Muscle of leg (tissue), 11 donors: ENCODE data around the gene DOCK2. TPM values are rescaled to one million over a fixed set of nuclear protein-coding genes. Genes with fewer than 3 reads are reported as not detected.
A peak's percentile ranks its signal among the peaks of the same experiment; 100 is the strongest.

Source experiments
- DNase-seq: peaks from one replicate; pipeline ENCODE4 v3.0.0; 2013
- H3K27ac ChIP-seq: one replicate; pipeline ENCODE4 v1.5.1; 2013; ENCODE audit warnings: mild to moderate bottlenecking, low read length, control low read depth
- H3K27me3 ChIP-seq: one replicate; pipeline ENCODE4 v1.6.1; 2013; ENCODE audit warnings: low read length; ENCODE audit not compliant: control insufficient read depth, insufficient read depth
- H3K36me3 ChIP-seq: one replicate; pipeline ENCODE4 v1.6.1; 2013; ENCODE audit warnings: low read length; ENCODE audit not compliant: control insufficient read depth, insufficient read depth
- H3K4me1 ChIP-seq: one replicate; pipeline ENCODE4 v1.6.1; 2013; ENCODE audit warnings: low read length; ENCODE audit not compliant: control insufficient read depth, insufficient read depth
- H3K4me3 ChIP-seq: one replicate; pipeline ENCODE4 v1.5.1; 2013; ENCODE audit warnings: low read length, control low read depth
- H3K9me3 ChIP-seq: replicated peaks from 2 replicates; pipeline ENCODE4 v1.6.1; 2013; ENCODE audit warnings: low read depth, low read length; ENCODE audit not compliant: control insufficient read depth
- WGBS: methylation state at CpG from one replicate; pipeline ENCODE4 v1.1.5; 2013; ENCODE audit warnings: missing lambda C conversion rate; ENCODE audit not compliant: insufficient coverage; 5-methylcytosine and 5-hydroxymethylcytosine counted together
- polyA plus RNA-seq, 8 donors: library from polyadenylated mRNA; unstranded; fragments of 120-200 nt; gene quantifications; one replicate each; pipeline versions ENCODE4 v1.2.1 to v1.2.3, GENCODE V29; 2013; ENCODE audit warnings: inconsistent platforms in 1 of 8, low replicate concordance in 1 of 8; ENCODE audit not compliant: insufficient read length in 8 of 8, insufficient read depth in 1 of 8
- total RNA-seq: library from RNA; stranded (reverse); fragments of 120-200 nt; gene quantifications from one replicate; pipeline ENCODE4 v1.2.4, GENCODE V29; 2013

The DOCK2 gene
- total and polyA plus RNA-seq, 9 donors = 3.4 to 4.5 (median 3.8) TPM

- DNase-seq = no peak
- Histone ChIP-seq H3K4me3 (no peak overlapping the region), H3K27me3 (peaks cover 2% of the 10 kb centered on the region), H3K9me3 (no peaks in the 10 kb centered on the region), H3K4me1 (peaks cover 3% of the 10 kb centered on the region), H3K36me3 (no peaks in the 10 kb centered on the region), H3K27ac (no peak overlapping the region)
- 100% methylated on average over 4 of the region's 5 CpGs for WGBS
Observed at GRCh38 chr5:169700611-169701010, 63.5 kb downstream of the DOCK2 start.

GRCh38 chr5:169701910-169702451, 64.9 kb downstream of the DOCK2 start:
- Histone ChIP-seq H3K27ac (no peak overlapping the region), H3K4me1 (peaks cover 3% of the 10 kb centered on the region), H3K36me3 (no peaks in the 10 kb centered on the region), H3K27me3 (peaks cover 2% of the 10 kb centered on the region), H3K4me3 (no peak overlapping the region), H3K9me3 (no peaks in the 10 kb centered on the region)
- DNase-seq = peak; percentile 71
- WGBS = 28% methylated on average over 3 of the region's 8 CpGs

- peaks cover 3% of the 10 kb centered on the region for H3K4me1 ChIP-seq
- peak; percentile 64 for DNase-seq
- H3K27me3 ChIP-seq = peaks cover 2% of the 10 kb centered on the region
- H3K9me3 ChIP-seq = no peaks in the 10 kb centered on the region
- no peak overlapping the region for H3K27ac ChIP-seq
- WGBS = 38% methylated on average over 1 of the region's 7 CpGs
- no peaks in the 10 kb centered on the region for H3K36me3 ChIP-seq
- no peak overlapping the region for H3K4me3 ChIP-seq
Observed at GRCh38 chr5:169702693-169703481, 65.8 kb downstream of the DOCK2 start.

- no peak for DNase-seq
- Histone ChIP-seq H3K4me3 (no peak overlapping the region), H3K9me3 (no peaks in the 10 kb centered on the region), H3K27me3 (peaks cover 2% of the 10 kb centered on the region), H3K4me1 (peaks cover 3% of the 10 kb centered on the region), H3K36me3 (no peaks in the 10 kb centered on the region), H3K27ac (no peak overlapping the region)
- 86% methylated on average over 1 of the region's 2 CpGs for WGBS
Observed at GRCh38 chr5:169703813-169704212, 66.7 kb downstream of the DOCK2 start.

GRCh38 chr5:169705322-169705721, 68.2 kb downstream of the DOCK2 start:
- H3K27me3 ChIP-seq = peaks cover 2% of the 10 kb centered on the region
- DNase-seq = no peak
- WGBS = 82% methylated on average over 1 of the region's 2 CpGs
- H3K4me3 ChIP-seq = no peak overlapping the region
- H3K4me1 ChIP-seq = peaks cover 3% of the 10 kb centered on the region
- H3K27ac ChIP-seq = no peak overlapping the region
- no peaks in the 10 kb centered on the region for H3K36me3 ChIP-seq
- no peaks in the 10 kb centered on the region for H3K9me3 ChIP-seq

- Histone ChIP-seq H3K27ac (no peak overlapping the region), H3K4me3 (no peak overlapping the region), H3K9me3 (no peaks in the 10 kb centered on the region), H3K27me3 (peaks cover 2% of the 10 kb centered on the region), H3K36me3 (no peaks in the 10 kb centered on the region), H3K4me1 (peaks cover 3% of the 10 kb centered on the region)
- no CpG with 5 or more reads among the region's 1 CpG for WGBS
- no peak for DNase-seq
Observed at GRCh38 chr5:169706071-169706470, 69.0 kb downstream of the DOCK2 start.

GRCh38 chr5:169706758-169707450, 69.8 kb downstream of the DOCK2 start:
- H3K4me3 ChIP-seq = no peak overlapping the region
- no peak overlapping the region for H3K27ac ChIP-seq
- no peaks in the 10 kb centered on the region for H3K9me3 ChIP-seq
- H3K4me1 ChIP-seq = peaks cover 3% of the 10 kb centered on the region
- no peak for DNase-seq
- no peaks in the 10 kb centered on the region for H3K36me3 ChIP-seq
- WGBS = 71% methylated on average over 6 of the region's 9 CpGs
- peaks cover 2% of the 10 kb centered on the region for H3K27me3 ChIP-seq

- Histone ChIP-seq H3K27me3 (peaks cover 2% of the 10 kb centered on the region), H3K4me1 (peaks cover 2% of the 10 kb centered on the region), H3K9me3 (no peaks in the 10 kb centered on the region), H3K27ac (no peak overlapping the region), H3K36me3 (no peaks in the 10 kb centered on the region), H3K4me3 (no peak overlapping the region)
- no CpG with 5 or more reads among the region's 3 CpGs for WGBS
- no peak for DNase-seq
Observed at GRCh38 chr5:169707686-169708085, 70.6 kb downstream of the DOCK2 start.

GRCh38 chr5:169710675-169711074, 73.6 kb downstream of the DOCK2 start:
- Histone ChIP-seq H3K27ac (no peak overlapping the region), H3K4me3 (no peak overlapping the region), H3K9me3 (no peaks in the 10 kb centered on the region), H3K4me1 (no peaks in the 10 kb centered on the region), H3K27me3 (no peaks in the 10 kb centered on the region), H3K36me3 (no peaks in the 10 kb centered on the region)
- WGBS = 25% methylated on average over 1 of the region's 4 CpGs
- DNase-seq = no peak

- no peaks in the 10 kb centered on the region for H3K9me3 ChIP-seq
- H3K27ac ChIP-seq = no peak overlapping the region
- no peak overlapping the region for H3K4me3 ChIP-seq
- no peaks in the 10 kb centered on the region for H3K36me3 ChIP-seq
- 82% methylated on average over 4 of the region's 4 CpGs for WGBS
- DNase-seq = no peak
- no peaks in the 10 kb centered on the region for H3K4me1 ChIP-seq
- H3K27me3 ChIP-seq = no peaks in the 10 kb centered on the region
Observed at GRCh38 chr5:169711551-169712225, 74.6 kb downstream of the DOCK2 start.
